SK-N-SH (cell line): ENCODE measurements around the gene CGB7. TPM values are rescaled to one million over a fixed set of nuclear protein-coding genes. Genes with fewer than 3 reads are reported as not detected.
"Not testable (repeated sequence)": the region's sequence is repeated elsewhere in the genome, so short reads cannot be mapped to it uniquely, and the experiment has no call there.

Experiments used
- CTCF ChIA-PET: fragments of 300-600, 350-600 bp; formaldehyde crosslinking; extraction: SDS; loops from one replicate; lab custom pipeline; 2021; lab: Yijun Ruan, JAX
- POLR2A ChIA-PET: fragments of 350-600 bp; sonication (Branson Sonifier 250); formaldehyde crosslinking; extraction: SDS; loops from one replicate; lab custom pipeline; 2020; ENCODE audit warnings: antibody characterized with exemption, inconsistent platforms; lab: Yijun Ruan, JAX
- DNase-seq: peaks from one replicate; pipeline ENCODE4 v3.0.0; 2012
- H2AFZ ChIP-seq: fragments of 200-600 bp; sonication (generic); 2 replicates; pipeline ENCODE4 v1.8.1; 2016; ENCODE audit warnings: antibody characterized with exemption, mild to moderate bottlenecking, low read depth
- H3F3A ChIP-seq: fragments of 200-600 bp; sonication (generic); replicated peaks from 2 replicates; pipeline ENCODE3; 2016; ENCODE audit warnings: antibody characterized with exemption, mild to moderate bottlenecking; ENCODE audit not compliant: insufficient read depth
- H3K27ac ChIP-seq, 2 experiments: fragments of 200-500 bp in 1 of 2; fragments of 200-600 bp in 1 of 2; sonication (Bioruptor generic) in 1 of 2; sonication (generic), shearing (Covaris generic) in 1 of 2; 2 replicates each; pipeline versions ENCODE4 v1.5.1 to v1.6.1; 2014 to 2016; ENCODE audit warnings: low read depth in 2 of 2, inconsistent platforms in 1 of 2, low read length in 1 of 2, mild to moderate bottlenecking in 1 of 2, mixed read lengths in 1 of 2
- H3K27me3 ChIP-seq: fragments of 200-600 bp; sonication (generic), shearing (Covaris generic); 2 replicates; pipeline ENCODE4 v1.6.1; 2016; ENCODE audit warnings: mixed run types; ENCODE audit not compliant: insufficient read depth
- H3K36me3 ChIP-seq, 2 experiments: fragments of 200-500 bp in 1 of 2; fragments of 200-600 bp in 1 of 2; sonication (Bioruptor generic) in 1 of 2; sonication (generic) in 1 of 2; replicated peaks in 1 of 2; 2 replicates each; pipeline versions ENCODE3 to v1.5.1; 2014 to 2016; ENCODE audit warnings: low read length in 1 of 2, mild to moderate bottlenecking in 1 of 2; ENCODE audit not compliant: insufficient read depth in 2 of 2, control insufficient read depth in 1 of 2
- H3K4me1 ChIP-seq, 2 experiments: fragments of 200-500 bp in 1 of 2; fragments of 200-600 bp in 1 of 2; sonication (Bioruptor generic) in 1 of 2; sonication (generic), shearing (Covaris generic) in 1 of 2; 2 replicates each; pipeline versions ENCODE4 v1.5.1 to v1.6.1; 2014 to 2016; ENCODE audit warnings: low read depth in 1 of 2, low read length in 1 of 2, mixed run types in 1 of 2; ENCODE audit not compliant: insufficient read depth in 2 of 2, control insufficient read depth in 1 of 2
- H3K4me2 ChIP-seq: fragments of 200-600 bp; sonication (generic), shearing (Covaris generic); 2 replicates; pipeline ENCODE4 v1.6.1; 2017; ENCODE audit warnings: mixed run types
- H3K4me3 ChIP-seq, 2 experiments: fragments of 200-500 bp in 1 of 2; fragments of 200-600 bp in 1 of 2; sonication (Bioruptor generic) in 1 of 2; sonication (generic), shearing (Covaris generic) in 1 of 2; 2 replicates each; pipeline versions ENCODE4 v1.5.1 to v1.8.1; 2014 to 2016; ENCODE audit warnings: low read depth in 2 of 2, inconsistent platforms in 1 of 2, low read length in 1 of 2, mild to moderate bottlenecking in 1 of 2, mixed read lengths in 1 of 2, moderate library complexity in 1 of 2
- H3K79me2 ChIP-seq: fragments of 200-600 bp; sonication (generic); 2 replicates; pipeline ENCODE4 v1.8.1; 2017; ENCODE audit warnings: mild to moderate bottlenecking; ENCODE audit not compliant: insufficient read depth
- H3K9ac ChIP-seq: fragments of 200-600 bp; sonication (generic); 2 replicates; pipeline ENCODE4 v1.6.1; 2017; ENCODE audit warnings: mixed run types
- H3K9me2 ChIP-seq: fragments of 200-600 bp; sonication (generic); 2 replicates; pipeline ENCODE4 v1.6.1; 2017; ENCODE audit warnings: mixed run types
- H3K9me3 ChIP-seq: fragments of 200-600 bp; sonication (generic); 2 replicates; pipeline ENCODE4 v1.6.1; 2017; ENCODE audit warnings: mixed run types, mild to moderate bottlenecking, moderate library complexity
- H4K20me1 ChIP-seq: fragments of 200-600 bp; sonication (generic); 2 replicates; pipeline ENCODE4 v1.6.1; 2017; ENCODE audit warnings: mild to moderate bottlenecking, mixed run types; ENCODE audit not compliant: insufficient read depth
- RFX5 ChIP-seq: IDR thresholded peaks from 2 replicates; pipeline ENCODE4 v1.6.1; 2012; ENCODE audit warnings: mild to moderate bottlenecking, improper control_type of control experiment, low read length
- WGBS: methylation state at CpG from one replicate; pipeline ENCODE4 v1.1.6; 2017; ENCODE audit warnings: low lambda C conversion rate; 5-methylcytosine and 5-hydroxymethylcytosine counted together
- polyA plus RNA-seq, 3 experiments: library from polyadenylated mRNA; depleted of rRNA; stranded (reverse); fragments of >200 nt; gene quantifications; 2 replicates each; pipeline ENCODE4 v1.2.3, GENCODE V29; 2012
- TF ChIP-seq, protein P1 (sequence below): fragments of 200-600 bp; sonication (generic); IDR thresholded peaks from 2 replicates; pipeline ENCODE4 v1.6.1; 2017; ENCODE audit warnings: antibody characterized with exemption, mild to moderate bottlenecking, moderate library complexity

Gene CGB7
- polyA plus RNA-seq, 1 of the 3 experiments (the other 2 are of a cell fraction): 2.0 TPM

DNA sequence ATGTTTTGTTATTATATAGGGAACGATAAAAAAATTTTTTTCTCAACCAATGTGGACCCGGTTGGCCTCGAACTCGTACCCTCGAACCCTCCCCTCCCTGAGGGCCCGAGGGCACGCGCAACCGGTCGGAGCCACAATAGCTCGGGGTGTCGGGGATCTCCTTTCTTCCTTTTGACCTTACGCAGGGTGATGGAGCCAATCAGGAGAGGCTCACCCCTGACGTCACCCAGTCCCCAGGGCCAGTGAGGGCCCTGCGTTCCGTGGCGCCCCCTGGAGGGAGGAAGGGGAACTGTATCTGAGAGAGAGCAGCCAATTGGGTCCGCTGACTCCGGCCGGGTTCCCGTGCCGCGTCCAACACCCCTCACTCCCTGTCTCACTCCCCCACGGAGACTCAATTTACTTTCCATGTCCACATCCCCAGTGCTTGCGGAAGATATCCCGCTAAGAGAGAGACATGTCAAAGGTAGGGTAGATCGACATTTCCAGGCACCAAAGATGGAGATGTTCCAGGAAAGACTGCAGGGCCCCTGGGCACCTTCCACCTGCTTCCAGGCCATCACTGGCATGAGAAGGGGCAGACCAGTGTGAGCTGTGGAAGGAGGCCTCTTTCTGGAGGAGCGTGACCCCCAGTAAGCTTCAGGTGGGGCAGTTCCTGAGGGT is 25.8 kb downstream of the CGB7 start, which contains the start of gene CGB2:
TSS of gene CGB2 (plus strand) at position 249 of the 660 bp plus-strand sequence. CDS start at position 455, 206 bp downstream.
- CTCF ChIA-PET: interaction anchor here (1.0 kb wide), 1 partner anchor 12 kb away, joined by 3 read pairs; no protein-coding TSS in a partner anchor
- WGBS: 32% methylated on average over 18 of the region's 28 CpGs

DNA sequence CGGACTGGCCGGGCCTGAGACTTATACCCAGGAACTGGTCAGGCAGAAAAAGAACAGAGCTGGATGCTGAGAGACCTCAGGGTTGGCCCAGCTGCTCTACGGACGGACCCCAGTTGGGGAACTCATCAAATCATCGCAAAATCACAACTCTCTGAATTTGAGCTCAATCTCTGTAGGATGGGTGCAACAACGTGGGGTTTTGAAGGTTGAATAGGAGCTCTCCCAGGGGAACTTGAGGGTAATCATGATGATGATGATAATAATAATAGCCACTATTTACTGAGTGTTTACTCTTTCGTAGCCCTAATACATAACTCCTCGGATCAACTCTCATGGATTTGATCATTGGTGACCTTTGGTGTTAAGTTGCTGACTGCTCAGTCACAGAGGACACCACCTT is 27.2 kb downstream of the CGB7 start:
- H3F3A ChIP-seq, H3K4me2 ChIP-seq, H3K4me3 ChIP-seq, H4K20me1 ChIP-seq, H3K36me3 ChIP-seq, H3K79me2 ChIP-seq, H3K9me2 ChIP-seq, DNase-seq, CTCF ChIA-PET, H3K27me3 ChIP-seq, H2AFZ ChIP-seq, POLR2A ChIA-PET, H3K4me1 ChIP-seq, H3K9ac ChIP-seq, H3K9me3 ChIP-seq: not testable (repeated sequence)
- WGBS: 85% methylated on average over 6 of the region's 8 CpGs
- 0 out of 4 replicates have a peak overlapping the region, but pooled peaks of 1 of the 2 experiments have one; percentile 51 for H3K27ac ChIP-seq

More for the DNA sequence above, 25.8 kb downstream of the CGB7 start, which contains the start of gene CGB2:
- H3K4me2 ChIP-seq, H3K27ac ChIP-seq, H3K9me2 ChIP-seq, POLR2A ChIA-PET, H3K79me2 ChIP-seq, H3F3A ChIP-seq, H3K9ac ChIP-seq, H3K9me3 ChIP-seq, H3K27me3 ChIP-seq, H4K20me1 ChIP-seq, H3K4me1 ChIP-seq, H3K36me3 ChIP-seq, H2AFZ ChIP-seq, H3K4me3 ChIP-seq: not testable (repeated sequence)
- peak; percentile 81 for DNase-seq
- TF ChIP-seq RFX5: 0 out of 2 replicates have a peak, but pooled peaks have one; percentile 36
- TF ChIP-seq, protein P1, sequence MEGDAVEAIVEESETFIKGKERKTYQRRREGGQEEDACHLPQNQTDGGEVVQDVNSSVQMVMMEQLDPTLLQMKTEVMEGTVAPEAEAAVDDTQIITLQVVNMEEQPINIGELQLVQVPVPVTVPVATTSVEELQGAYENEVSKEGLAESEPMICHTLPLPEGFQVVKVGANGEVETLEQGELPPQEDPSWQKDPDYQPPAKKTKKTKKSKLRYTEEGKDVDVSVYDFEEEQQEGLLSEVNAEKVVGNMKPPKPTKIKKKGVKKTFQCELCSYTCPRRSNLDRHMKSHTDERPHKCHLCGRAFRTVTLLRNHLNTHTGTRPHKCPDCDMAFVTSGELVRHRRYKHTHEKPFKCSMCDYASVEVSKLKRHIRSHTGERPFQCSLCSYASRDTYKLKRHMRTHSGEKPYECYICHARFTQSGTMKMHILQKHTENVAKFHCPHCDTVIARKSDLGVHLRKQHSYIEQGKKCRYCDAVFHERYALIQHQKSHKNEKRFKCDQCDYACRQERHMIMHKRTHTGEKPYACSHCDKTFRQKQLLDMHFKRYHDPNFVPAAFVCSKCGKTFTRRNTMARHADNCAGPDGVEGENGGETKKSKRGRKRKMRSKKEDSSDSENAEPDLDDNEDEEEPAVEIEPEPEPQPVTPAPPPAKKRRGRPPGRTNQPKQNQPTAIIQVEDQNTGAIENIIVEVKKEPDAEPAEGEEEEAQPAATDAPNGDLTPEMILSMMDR: peak; percentile 66

DNA sequence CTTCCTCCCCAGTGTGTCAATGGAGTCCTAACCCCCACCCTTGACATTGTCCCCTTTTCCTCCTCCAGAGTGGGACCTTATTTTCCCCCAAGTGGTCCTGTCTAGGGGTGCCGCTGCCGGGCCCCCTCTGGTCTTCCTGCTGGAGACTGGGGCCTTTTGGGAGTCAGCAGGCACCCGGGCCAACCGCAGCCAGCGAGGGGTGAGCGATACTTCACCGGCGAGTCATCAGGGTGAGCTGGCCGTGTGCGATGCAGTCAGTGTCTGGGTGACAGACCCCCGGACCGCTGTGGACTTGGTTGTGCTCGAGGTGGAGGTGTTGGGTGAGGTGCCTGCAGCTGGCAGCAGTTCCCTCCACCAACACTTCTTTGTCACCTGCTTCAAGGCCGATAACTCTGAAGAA is 27.8 kb downstream of the CGB7 start:
- Histone ChIP-seq H3K27ac (peak overlapping the region in 1 of 2 experiments; percentile 51; a peak in 1 of 4 replicates), H3K4me2 (peak overlapping the region; percentile 7; the same call in 1 of the 2 replicates)
- WGBS: 33% methylated on average over 14 of the region's 14 CpGs
- CTCF ChIA-PET, H2AFZ ChIP-seq, H3F3A ChIP-seq, H3K4me1 ChIP-seq, POLR2A ChIA-PET, H3K9me2 ChIP-seq, H3K9me3 ChIP-seq, H3K9ac ChIP-seq, DNase-seq, H3K27me3 ChIP-seq, H3K36me3 ChIP-seq, H4K20me1 ChIP-seq, H3K79me2 ChIP-seq, H3K4me3 ChIP-seq: not testable (repeated sequence)

- H2AFZ ChIP-seq, POLR2A ChIA-PET, H3K9ac ChIP-seq, H3K4me1 ChIP-seq, DNase-seq, H3K9me2 ChIP-seq, H3K27ac ChIP-seq, H3K27me3 ChIP-seq, H3K9me3 ChIP-seq, H3K79me2 ChIP-seq, H4K20me1 ChIP-seq, H3K36me3 ChIP-seq, H3F3A ChIP-seq, H3K4me3 ChIP-seq, H3K4me2 ChIP-seq: not testable (repeated sequence)
- 73% methylated on average over 3 of the region's 9 CpGs for WGBS
- CTCF ChIA-PET: interaction anchor here (1.0 kb wide), 1 partner anchor 29 kb away, joined by 4 read pairs; no protein-coding TSS in a partner anchor
Measured at GRCh38 chr19:49028686-49029085, 28.9 kb downstream of the CGB7 start.

- H3K36me3 ChIP-seq, H3K4me3 ChIP-seq, POLR2A ChIA-PET, H3K4me1 ChIP-seq, H3K79me2 ChIP-seq, H3K9me2 ChIP-seq, DNase-seq, CTCF ChIA-PET, H3K9ac ChIP-seq, H4K20me1 ChIP-seq, H3K9me3 ChIP-seq, H3K27me3 ChIP-seq: not testable (repeated sequence)
- H3K27ac ChIP-seq: peak overlapping the region in 1 of 2 experiments; percentile 27; a peak in 2 of 4 replicates
- H3K4me2 ChIP-seq: peak overlapping the region; percentile 15; the same call in 1 of the 2 replicates
- peaks cover 12% of the 10 kb centered on the region for H3F3A ChIP-seq
- WGBS: 39% methylated on average over 13 of the region's 23 CpGs
- 0 out of 2 replicates have a peak overlapping the region, but pooled peaks have one; percentile 84 for H2AFZ ChIP-seq
Measured at GRCh38 chr19:49025599-49025998, 31.9 kb downstream of the CGB7 start.
